ENCODE data around the gene IL11RA. TPM values are rescaled to one million over a fixed set of nuclear protein-coding genes. Genes with fewer than 3 reads are reported as not detected.
A peak's percentile ranks its signal among the peaks of the same experiment; 100 is the strongest.

The IL11RA gene
- total and polyA plus RNA-seq, 3 donors from 2014 or later: 28.7 to 58.0 (median 39.8) TPM

- H3K36me3 ChIP-seq (ENCODE audit: low read depth, missing control alignments): no peaks in the 10 kb centered on the region
- H3K27ac ChIP-seq: no peak overlapping the region
- H3K27me3 ChIP-seq: no peaks in the 10 kb centered on the region
- no peaks in the 10 kb centered on the region for H3K9me3 ChIP-seq
- DNase-seq: no peak
- H3K4me1 ChIP-seq: no peaks in the 10 kb centered on the region
- TF ChIP-seq POLR2A (IDR thresholded peaks at IDR 0.05): no peak
- no peak for TF ChIP-seq CTCF (IDR thresholded peaks at IDR 0.05)
- no peak overlapping the region for H3K4me3 ChIP-seq
- intact Hi-C loops (cut with DNase I; ENCODE audit: low total_unique reads): no loop called here
- 92 to 96% methylated on average over 3 of the region's 3 CpGs for WGBS, 2 donors
These were observed 22.5 kb downstream of the IL11RA start for GRCh38 chr9:34674440-34674839.

GRCh38 chr9:34675048-34675714 is 23.2 kb downstream of the IL11RA start:
- intact Hi-C loops (cut with DNase I; ENCODE audit: low total_unique reads): no loop called here
- WGBS, 2 donors: 67 to 69% methylated on average over 8 to 10 of the region's 10 CpGs

GRCh38 chr9:34675869-34676268 is 23.9 kb downstream of the IL11RA start:
- no peak for DNase-seq
- 96 to 98% methylated on average over 2 of the region's 2 CpGs for WGBS, 2 donors
- TF ChIP-seq CTCF (IDR thresholded peaks at IDR 0.05) (no peak), POLR2A (IDR thresholded peaks at IDR 0.05) (no peak)
- Histone ChIP-seq H3K27ac (no peak overlapping the region), H3K4me1 (no peaks in the 10 kb centered on the region), H3K36me3 (ENCODE audit: low read depth, missing control alignments) (no peaks in the 10 kb centered on the region), H3K4me3 (no peak overlapping the region), H3K9me3 (no peaks in the 10 kb centered on the region), H3K27me3 (no peaks in the 10 kb centered on the region)
- intact Hi-C loops (cut with DNase I; ENCODE audit: low total_unique reads): no loop called here

More at GRCh38 chr9:34675048-34675714, 23.2 kb downstream of the IL11RA start:
- TF ChIP-seq POLR2A (IDR thresholded peaks at IDR 0.05) (no peak), CTCF (IDR thresholded peaks at IDR 0.05) (peak in 1 of 3 experiments; percentile 24)
- H3K36me3 ChIP-seq (ENCODE audit: low read depth, missing control alignments): no peaks in the 10 kb centered on the region
- H3K27me3 ChIP-seq: no peaks in the 10 kb centered on the region
- peak; percentile 37 for DNase-seq
- H3K4me1 ChIP-seq: no peaks in the 10 kb centered on the region
- no peak overlapping the region for H3K27ac ChIP-seq
- no peaks in the 10 kb centered on the region for H3K9me3 ChIP-seq
- H3K4me3 ChIP-seq: no peak overlapping the region

- DNase-seq: no peak
- intact Hi-C loops (cut with DNase I; ENCODE audit: low total_unique reads): no loop called here
- no peaks in the 10 kb centered on the region for H3K4me1 ChIP-seq
- 75 to 97% methylated on average over 1 to 4 of the region's 4 CpGs for WGBS, 2 donors
- H3K4me3 ChIP-seq: no peak overlapping the region
- no peaks in the 10 kb centered on the region for H3K9me3 ChIP-seq
- H3K27me3 ChIP-seq: no peaks in the 10 kb centered on the region
- no peaks in the 10 kb centered on the region for H3K36me3 ChIP-seq (ENCODE audit: low read depth, missing control alignments)
- no peak overlapping the region for H3K27ac ChIP-seq
- no peak for TF ChIP-seq POLR2A (IDR thresholded peaks at IDR 0.05)
These were observed 32.2 kb downstream of the IL11RA start for GRCh38 chr9:34684145-34684544.

- H3K27ac ChIP-seq: no peak overlapping the region
- DNase-seq: no peak
- no peaks in the 10 kb centered on the region for H3K27me3 ChIP-seq
- no peak for TF ChIP-seq POLR2A (IDR thresholded peaks at IDR 0.05)
- TF ChIP-seq CTCF (IDR thresholded peaks at IDR 0.05): no peak
- H3K4me3 ChIP-seq: no peak overlapping the region
- 94 to 98% methylated on average over 4 of the region's 4 CpGs for WGBS, 2 donors
- H3K4me1 ChIP-seq: no peaks in the 10 kb centered on the region
- intact Hi-C loops (cut with DNase I; ENCODE audit: low total_unique reads): no loop called here
- H3K36me3 ChIP-seq (ENCODE audit: low read depth, missing control alignments): no peaks in the 10 kb centered on the region
- H3K9me3 ChIP-seq: no peaks in the 10 kb centered on the region
These were observed 32.8 kb downstream of the IL11RA start for GRCh38 chr9:34684816-34685215.
